ENCODE data around the gene RAB4A.

DNA sequence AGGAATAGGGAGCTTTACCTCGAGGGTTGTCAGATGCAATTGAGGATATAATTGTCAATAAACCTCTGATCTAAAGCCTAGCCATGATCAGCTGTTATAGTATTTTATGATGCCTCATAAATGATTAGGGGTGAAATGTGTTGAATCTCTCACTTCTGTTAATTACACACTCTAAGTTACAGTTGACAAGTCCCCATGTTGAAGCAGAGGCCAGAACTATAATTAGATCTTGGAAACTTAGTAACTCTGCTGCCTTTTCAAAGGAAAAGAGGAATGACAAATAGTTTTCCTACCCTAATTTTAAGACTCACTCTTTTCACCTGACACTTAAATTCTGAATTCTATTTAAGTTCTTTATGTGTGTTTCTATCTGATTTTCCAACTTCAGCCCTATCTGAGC is 38.2 kb downstream of the RAB4A start:
- TF ChIP-seq POLR2A (IDR thresholded peaks at IDR 0.05) = no peak
- TF ChIP-seq, protein P1, sequence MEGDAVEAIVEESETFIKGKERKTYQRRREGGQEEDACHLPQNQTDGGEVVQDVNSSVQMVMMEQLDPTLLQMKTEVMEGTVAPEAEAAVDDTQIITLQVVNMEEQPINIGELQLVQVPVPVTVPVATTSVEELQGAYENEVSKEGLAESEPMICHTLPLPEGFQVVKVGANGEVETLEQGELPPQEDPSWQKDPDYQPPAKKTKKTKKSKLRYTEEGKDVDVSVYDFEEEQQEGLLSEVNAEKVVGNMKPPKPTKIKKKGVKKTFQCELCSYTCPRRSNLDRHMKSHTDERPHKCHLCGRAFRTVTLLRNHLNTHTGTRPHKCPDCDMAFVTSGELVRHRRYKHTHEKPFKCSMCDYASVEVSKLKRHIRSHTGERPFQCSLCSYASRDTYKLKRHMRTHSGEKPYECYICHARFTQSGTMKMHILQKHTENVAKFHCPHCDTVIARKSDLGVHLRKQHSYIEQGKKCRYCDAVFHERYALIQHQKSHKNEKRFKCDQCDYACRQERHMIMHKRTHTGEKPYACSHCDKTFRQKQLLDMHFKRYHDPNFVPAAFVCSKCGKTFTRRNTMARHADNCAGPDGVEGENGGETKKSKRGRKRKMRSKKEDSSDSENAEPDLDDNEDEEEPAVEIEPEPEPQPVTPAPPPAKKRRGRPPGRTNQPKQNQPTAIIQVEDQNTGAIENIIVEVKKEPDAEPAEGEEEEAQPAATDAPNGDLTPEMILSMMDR (IDR thresholded peaks at IDR 0.05) = no peak

Data from thyroid gland (tissue), 4 donors.